Measurements from ENCODE around the gene AUTS2. TPM values are rescaled to one million over a fixed set of nuclear protein-coding genes. Genes with fewer than 3 reads are reported as not detected.

Gene AUTS2
- total RNA-seq, 4 donors from 2014 or later = 14.9 to 27.2 (median 17.5) TPM

DNA sequence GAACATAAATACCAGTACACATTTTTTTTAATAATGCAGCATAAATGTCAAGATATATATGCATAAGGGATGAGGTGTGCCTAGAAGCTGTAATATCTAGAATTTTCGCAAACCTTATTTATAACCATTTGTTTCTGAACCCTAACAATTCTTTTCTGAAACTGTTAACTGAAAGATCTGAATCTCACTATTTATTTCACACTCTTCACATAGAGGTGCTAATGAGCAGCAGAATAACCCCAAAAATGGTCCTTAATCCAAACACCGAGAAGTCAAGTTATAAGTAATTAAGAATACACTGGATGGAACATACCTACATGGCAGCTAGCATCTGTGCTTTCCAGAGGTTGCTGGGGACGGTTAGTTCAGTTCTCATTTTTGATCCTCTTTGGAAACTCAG is 742.0 kb downstream of the AUTS2 start:
- WGBS, 2 donors = 97 to 98% methylated on average over 3 of the region's 3 CpGs
- no peaks in the 10 kb centered on the region for H3K36me3 ChIP-seq
- no peaks in the 10 kb centered on the region for H3K27me3 ChIP-seq
- intact Hi-C loops (cut with DNase I) = no loop called here
- no peak for TF ChIP-seq POLR2A (IDR thresholded peaks at IDR 0.05)
- TF ChIP-seq, protein P1, sequence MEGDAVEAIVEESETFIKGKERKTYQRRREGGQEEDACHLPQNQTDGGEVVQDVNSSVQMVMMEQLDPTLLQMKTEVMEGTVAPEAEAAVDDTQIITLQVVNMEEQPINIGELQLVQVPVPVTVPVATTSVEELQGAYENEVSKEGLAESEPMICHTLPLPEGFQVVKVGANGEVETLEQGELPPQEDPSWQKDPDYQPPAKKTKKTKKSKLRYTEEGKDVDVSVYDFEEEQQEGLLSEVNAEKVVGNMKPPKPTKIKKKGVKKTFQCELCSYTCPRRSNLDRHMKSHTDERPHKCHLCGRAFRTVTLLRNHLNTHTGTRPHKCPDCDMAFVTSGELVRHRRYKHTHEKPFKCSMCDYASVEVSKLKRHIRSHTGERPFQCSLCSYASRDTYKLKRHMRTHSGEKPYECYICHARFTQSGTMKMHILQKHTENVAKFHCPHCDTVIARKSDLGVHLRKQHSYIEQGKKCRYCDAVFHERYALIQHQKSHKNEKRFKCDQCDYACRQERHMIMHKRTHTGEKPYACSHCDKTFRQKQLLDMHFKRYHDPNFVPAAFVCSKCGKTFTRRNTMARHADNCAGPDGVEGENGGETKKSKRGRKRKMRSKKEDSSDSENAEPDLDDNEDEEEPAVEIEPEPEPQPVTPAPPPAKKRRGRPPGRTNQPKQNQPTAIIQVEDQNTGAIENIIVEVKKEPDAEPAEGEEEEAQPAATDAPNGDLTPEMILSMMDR (IDR thresholded peaks at IDR 0.05) = no peak
- H3K4me1 ChIP-seq = no peaks in the 10 kb centered on the region
- H3K27ac ChIP-seq = no peak overlapping the region
- no peaks in the 10 kb centered on the region for H3K9me3 ChIP-seq
- H3K4me3 ChIP-seq (replicated peaks in 1 of 3) = no peak overlapping the region
- DNase-seq = no peak

DNA sequence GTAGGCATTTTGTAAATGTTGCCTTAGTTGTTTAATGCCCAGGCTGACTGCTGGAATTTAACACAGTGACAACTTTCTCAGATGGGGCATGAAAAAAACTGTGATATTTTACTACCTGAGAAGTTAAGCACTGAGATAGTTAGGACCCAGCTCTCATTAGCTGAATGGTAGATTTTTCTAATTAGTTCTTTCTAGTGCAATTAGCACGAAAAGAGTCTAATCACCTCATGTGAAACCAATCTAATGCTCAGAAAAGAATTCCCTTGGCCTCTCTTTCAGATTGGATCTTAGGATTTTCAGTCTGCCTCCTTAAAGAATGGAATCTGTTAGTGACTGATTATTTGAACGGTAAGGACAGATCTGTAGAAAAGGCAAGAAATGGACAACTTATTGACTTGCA is 743.2 kb downstream of the AUTS2 start:
- Histone ChIP-seq H3K27me3 (no peaks in the 10 kb centered on the region), H3K9me3 (no peaks in the 10 kb centered on the region), H3K36me3 (no peaks in the 10 kb centered on the region), H3K27ac (no peak overlapping the region), H3K4me3 (replicated peaks in 1 of 3) (no peak overlapping the region), H3K4me1 (no peaks in the 10 kb centered on the region)
- WGBS, 2 donors = 91 to 95% methylated on average over 2 of the region's 2 CpGs
- DNase-seq = no peak
- TF ChIP-seq, protein P1 (IDR thresholded peaks at IDR 0.05) = no peak
- TF ChIP-seq POLR2A (IDR thresholded peaks at IDR 0.05) = no peak
- intact Hi-C loops (cut with DNase I) = no loop called here

DNA sequence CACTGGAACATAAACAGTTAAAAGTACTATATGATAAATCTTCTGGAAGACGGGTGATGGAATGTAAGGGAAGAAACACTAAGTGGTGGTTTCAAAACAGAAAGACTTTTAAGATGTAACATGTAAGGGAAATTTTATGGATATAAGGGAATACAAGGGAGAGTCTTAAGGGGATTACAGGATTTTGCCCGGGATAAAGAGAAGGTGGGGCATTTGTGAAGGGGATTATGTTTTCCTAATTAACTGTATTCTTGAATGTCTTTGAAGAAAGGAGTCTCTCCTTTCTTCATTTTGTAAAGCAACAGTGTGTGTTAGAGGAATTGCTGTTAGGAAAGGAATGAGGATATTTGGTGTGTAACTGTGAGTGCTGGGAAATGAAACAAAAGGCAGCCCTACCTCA is 745.2 kb downstream of the AUTS2 start:
- Histone ChIP-seq H3K27ac (no peak overlapping the region), H3K27me3 (no peaks in the 10 kb centered on the region), H3K36me3 (no peaks in the 10 kb centered on the region), H3K4me3 (replicated peaks in 1 of 3) (no peak overlapping the region), H3K4me1 (no peaks in the 10 kb centered on the region), H3K9me3 (no peaks in the 10 kb centered on the region)
- no peak for TF ChIP-seq POLR2A (IDR thresholded peaks at IDR 0.05)
- TF ChIP-seq, protein P1 (IDR thresholded peaks at IDR 0.05) = no peak
- intact Hi-C loops (cut with DNase I) = no loop called here
- no peak for DNase-seq
- 63% methylated on average over 2 of the region's 2 CpGs for WGBS, 2 donors

DNA sequence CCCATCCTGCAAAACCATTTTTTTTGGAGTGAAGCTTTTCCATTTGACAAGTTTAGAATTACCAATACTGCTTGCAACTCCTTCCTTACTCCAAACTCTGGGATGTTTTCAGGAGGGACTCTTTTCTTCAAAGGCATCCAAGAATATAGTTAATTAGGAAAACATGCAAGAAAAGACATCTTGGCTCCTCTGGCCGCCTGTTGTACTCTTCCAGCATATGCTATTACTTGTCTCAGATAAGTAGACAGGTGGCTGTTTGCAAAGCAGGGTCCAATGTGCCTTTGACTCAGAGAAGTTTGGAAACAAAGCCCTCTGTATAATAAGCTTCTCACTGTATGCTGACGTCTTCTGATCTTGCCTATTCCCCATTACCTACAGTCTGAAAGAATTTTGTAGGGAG is 746.5 kb downstream of the AUTS2 start:
- no peaks in the 10 kb centered on the region for H3K4me1 ChIP-seq
- H3K27ac ChIP-seq = no peak overlapping the region
- DNase-seq = no peak
- H3K4me3 ChIP-seq (replicated peaks in 1 of 3) = no peak overlapping the region
- no peak for TF ChIP-seq POLR2A (IDR thresholded peaks at IDR 0.05)
- TF ChIP-seq, protein P1 (IDR thresholded peaks at IDR 0.05) = no peak
- intact Hi-C loops (cut with DNase I) = no loop called here
- H3K9me3 ChIP-seq = no peaks in the 10 kb centered on the region
- H3K27me3 ChIP-seq = no peaks in the 10 kb centered on the region
- WGBS, 2 donors = 87 to 89% methylated on average over 2 of the region's 2 CpGs
- no peaks in the 10 kb centered on the region for H3K36me3 ChIP-seq

DNA sequence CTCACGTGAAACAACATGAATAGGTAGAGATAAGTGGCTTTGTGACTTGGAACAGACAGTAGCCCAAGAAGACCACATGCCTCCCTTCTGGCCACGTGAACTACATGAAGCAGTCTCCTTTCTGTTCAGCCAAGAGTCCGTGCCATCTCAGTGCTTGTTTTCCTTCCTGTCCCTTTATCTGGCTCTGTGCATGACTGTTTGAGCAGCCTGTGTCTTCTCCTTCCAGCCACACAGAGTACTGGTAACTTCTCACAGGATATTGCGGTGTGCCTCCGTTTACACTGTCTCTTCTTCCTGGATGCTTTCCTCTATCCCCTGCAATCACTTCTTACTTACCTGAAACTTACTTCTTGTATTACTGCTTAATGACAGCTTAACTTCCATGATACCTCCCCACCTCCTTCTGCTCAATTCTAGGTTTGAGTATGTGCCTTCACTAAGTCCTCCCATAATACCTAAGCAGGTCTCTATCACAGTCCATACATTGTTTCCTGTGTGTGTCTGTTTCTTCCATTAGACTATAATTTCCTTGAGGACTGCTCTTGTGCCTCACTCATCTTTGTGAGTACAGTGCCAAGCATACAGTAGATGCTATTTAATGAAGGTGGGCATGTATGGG is 748.7 kb downstream of the AUTS2 start:
- no peak for TF ChIP-seq POLR2A (IDR thresholded peaks at IDR 0.05)
- TF ChIP-seq, protein P1 (IDR thresholded peaks at IDR 0.05) = no peak
- Histone ChIP-seq H3K4me1 (no peaks in the 10 kb centered on the region), H3K36me3 (no peaks in the 10 kb centered on the region), H3K9me3 (no peaks in the 10 kb centered on the region), H3K27ac (no peak overlapping the region), H3K27me3 (no peaks in the 10 kb centered on the region), H3K4me3 (replicated peaks in 1 of 3) (no peak overlapping the region)
- no peak for DNase-seq
- WGBS, 2 donors = 94 to 98% methylated on average over 5 of the region's 5 CpGs
- intact Hi-C loops (cut with DNase I) = no loop called here

Data from thyroid gland (tissue), 4 donors.